ENCODE results near the gene FTCD.

GRCh38 chr21:46150073-46150472 lies 5.3 kb downstream of the FTCD start:
- TF ChIP-seq SIN3A (IDR thresholded peaks at IDR 0.05; ENCODE audit: borderline replicate concordance, insufficient read depth, low read length), result no peak
- no peak for TF ChIP-seq REST (IDR thresholded peaks at IDR 0.05; ENCODE audit: insufficient read depth in 1 of 2, low read depth in 2 of 2, low read length in 2 of 2)
- no peak for TF ChIP-seq POLR2AphosphoS5 (IDR thresholded peaks at IDR 0.05; ENCODE audit: low read depth, low read length)
- TF ChIP-seq TAF1 (IDR thresholded peaks at IDR 0.05; ENCODE audit: borderline replicate concordance, insufficient read depth, low read length), result no peak
- TF ChIP-seq FOXP2 (optimal IDR thresholded peaks at IDR 0.05; ENCODE audit: borderline replicate concordance, extremely low read depth, extremely low read length, insufficient read depth), result no peak

Measured in PFSK-1 (cell line).